ENCODE measurements around the gene RFPL3. TPM values are rescaled to one million over a fixed set of nuclear protein-coding genes. Genes with fewer than 3 reads are reported as not detected.

RFPL3 gene
- total RNA-seq, 1 donor from 2014 or later, result not detected

- no peaks in the 10 kb centered on the region for H3K27me3 ChIP-seq (ENCODE audit: control insufficient read depth in 3 of 3, insufficient read depth in 3 of 3, low read length in 3 of 3)
- H3K36me3 ChIP-seq (ENCODE audit: control insufficient read depth in 3 of 3, insufficient read depth in 3 of 3, low read length in 3 of 3), result peaks cover 29 to 76% (median 59%) of the 10 kb centered on the region in 3 donors
- no peak overlapping the region for H3K27ac ChIP-seq (ENCODE audit: low read depth, low read length)
- no peaks in the 10 kb centered on the region for H3K4me1 ChIP-seq (ENCODE audit: control insufficient read depth in 3 of 3, insufficient read depth in 3 of 3, low read length in 3 of 3)
- no peak overlapping the region for H3K9ac ChIP-seq (ENCODE audit: low read depth in 1 of 3, low read length in 3 of 3)
- H3K9me3 ChIP-seq (ENCODE audit: control insufficient read depth in 3 of 3, low read length in 3 of 3), result no peaks in the 10 kb centered on the region
- no peak overlapping the region for H3K4me3 ChIP-seq (ENCODE audit: low read length in 3 of 3)
These were observed 46.4 kb downstream of the RFPL3 start for GRCh38 chr22:32404021-32404420.

DNA sequence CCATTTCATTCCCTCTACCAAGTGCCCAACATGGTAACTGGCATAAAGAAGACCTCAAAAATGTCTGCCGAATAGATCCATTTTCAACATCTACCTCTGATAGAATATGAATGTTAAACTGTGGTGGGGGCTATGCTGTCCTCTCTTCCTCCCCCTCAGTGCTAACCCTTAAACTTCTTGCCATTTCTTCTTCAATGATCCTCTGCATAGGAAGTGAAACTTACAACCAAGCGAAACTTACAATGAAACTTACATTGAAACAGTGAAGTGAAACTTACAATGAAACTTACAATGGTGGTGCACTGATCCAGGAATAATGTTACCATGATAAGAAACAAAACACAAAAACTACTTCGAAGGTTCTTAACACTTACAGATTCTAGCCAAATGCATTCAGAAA lies 49.6 kb downstream of the RFPL3 start:
- no peak overlapping the region for H3K27ac ChIP-seq (ENCODE audit: low read depth, low read length)

DNA sequence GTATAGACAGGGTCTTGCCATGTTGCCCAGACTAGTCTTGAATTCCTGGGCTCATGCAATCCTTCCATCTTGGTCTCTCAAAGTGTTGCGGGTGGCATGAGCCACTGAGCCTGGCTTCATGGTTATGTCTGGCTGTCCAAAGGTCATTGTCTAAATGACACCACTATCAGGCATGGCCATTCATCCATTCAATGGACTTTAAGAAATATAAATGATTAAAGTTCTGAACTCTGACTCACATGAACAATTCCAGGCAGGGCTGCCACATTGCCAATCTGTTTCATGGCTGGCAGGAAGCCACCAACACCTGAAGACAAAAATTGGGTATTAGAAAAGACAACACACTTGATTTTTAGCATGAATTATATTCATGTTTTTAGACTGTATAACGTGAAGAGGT lies 50.3 kb downstream of the RFPL3 start:
- Histone ChIP-seq H3K4me3 (ENCODE audit: low read length in 3 of 3) (no peak overlapping the region), H3K9ac (ENCODE audit: low read depth in 1 of 3, low read length in 3 of 3) (no peak overlapping the region), H3K27me3 (ENCODE audit: control insufficient read depth in 3 of 3, insufficient read depth in 3 of 3, low read length in 3 of 3) (no peaks in the 10 kb centered on the region), H3K9me3 (ENCODE audit: control insufficient read depth in 3 of 3, low read length in 3 of 3) (no peaks in the 10 kb centered on the region), H3K27ac (ENCODE audit: low read depth, low read length) (no peak overlapping the region), H3K4me1 (ENCODE audit: control insufficient read depth in 3 of 3, insufficient read depth in 3 of 3, low read length in 3 of 3) (peaks cover 11 to 24% (median 19%) of the 10 kb centered on the region in 3 donors), H3K36me3 (ENCODE audit: control insufficient read depth in 3 of 3, insufficient read depth in 3 of 3, low read length in 3 of 3) (peaks cover 17 to 50% (median 39%) of the 10 kb centered on the region in 3 donors)

More for the DNA sequence above, 49.6 kb downstream of the RFPL3 start:
- Histone ChIP-seq H3K4me1 (ENCODE audit: control insufficient read depth in 3 of 3, insufficient read depth in 3 of 3, low read length in 3 of 3) (peaks cover 11 to 20% (median 17%) of the 10 kb centered on the region in 3 donors), H3K27me3 (ENCODE audit: control insufficient read depth in 3 of 3, insufficient read depth in 3 of 3, low read length in 3 of 3) (no peaks in the 10 kb centered on the region), H3K36me3 (ENCODE audit: control insufficient read depth in 3 of 3, insufficient read depth in 3 of 3, low read length in 3 of 3) (peaks cover 19 to 50% (median 39%) of the 10 kb centered on the region in 3 donors), H3K9ac (ENCODE audit: low read depth in 1 of 3, low read length in 3 of 3) (no peak overlapping the region), H3K9me3 (ENCODE audit: control insufficient read depth in 3 of 3, low read length in 3 of 3) (no peaks in the 10 kb centered on the region), H3K4me3 (ENCODE audit: low read length in 3 of 3) (no peak overlapping the region)

DNA sequence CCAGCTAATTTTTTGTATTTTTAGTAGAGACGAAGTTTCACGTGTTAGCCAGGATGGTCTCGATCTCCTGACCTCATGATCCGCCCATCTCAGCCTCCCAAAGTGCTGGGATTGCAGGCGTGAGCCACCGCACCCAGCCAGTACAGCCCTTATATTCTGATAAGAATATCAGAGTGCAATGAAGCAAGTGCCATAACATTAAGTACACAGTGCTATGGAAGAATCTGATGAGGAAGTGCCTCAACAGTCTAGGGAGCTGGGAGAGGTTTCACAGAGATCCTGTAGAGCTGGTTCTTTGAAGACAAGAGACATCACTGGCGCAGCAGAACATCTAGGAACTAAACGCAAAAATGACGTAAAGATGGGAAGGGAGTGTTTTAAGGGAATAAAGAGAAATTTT lies 52.3 kb downstream of the RFPL3 start:
- Histone ChIP-seq H3K4me3 (ENCODE audit: low read length in 3 of 3) (peak overlapping the region in 1 of 3 donors; percentile 94), H3K27me3 (ENCODE audit: control insufficient read depth in 3 of 3, insufficient read depth in 3 of 3, low read length in 3 of 3) (no peaks in the 10 kb centered on the region), H3K36me3 (ENCODE audit: control insufficient read depth in 3 of 3, insufficient read depth in 3 of 3, low read length in 3 of 3) (peaks cover 11 to 39% (median 39%) of the 10 kb centered on the region in 3 donors), H3K9ac (ENCODE audit: low read depth in 1 of 3, low read length in 3 of 3) (peak overlapping the region in 1 of 3 donors; percentile 94), H3K9me3 (ENCODE audit: control insufficient read depth in 3 of 3, low read length in 3 of 3) (no peaks in the 10 kb centered on the region), H3K4me1 (ENCODE audit: control insufficient read depth in 3 of 3, insufficient read depth in 3 of 3, low read length in 3 of 3) (peaks cover 11 to 24% (median 19%) of the 10 kb centered on the region in 3 donors), H3K27ac (ENCODE audit: low read depth, low read length) (no peak overlapping the region)

DNA sequence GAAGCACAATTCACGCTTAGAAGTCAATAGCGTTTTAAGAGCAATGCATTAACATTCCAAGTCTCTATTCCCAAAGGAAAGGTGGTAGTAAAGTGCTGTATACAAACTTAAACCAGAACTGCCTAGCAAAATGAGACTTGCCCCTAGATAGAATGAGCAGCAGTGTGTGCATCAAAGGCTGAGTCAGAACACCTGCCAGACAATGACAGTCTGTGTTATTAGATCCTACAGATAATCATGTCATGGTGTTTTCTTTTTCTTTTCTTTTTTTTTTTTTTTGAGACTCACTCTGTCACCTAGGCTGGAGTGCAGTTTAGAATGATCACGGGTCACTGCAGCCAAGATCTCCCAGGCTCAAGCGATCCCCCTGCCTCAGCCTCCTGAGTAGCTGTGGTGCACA lies 52.8 kb downstream of the RFPL3 start:
- Histone ChIP-seq H3K36me3 (ENCODE audit: control insufficient read depth in 3 of 3, insufficient read depth in 3 of 3, low read length in 3 of 3) (peaks cover 11 to 35% (median 34%) of the 10 kb centered on the region in 3 donors), H3K4me3 (ENCODE audit: low read length in 3 of 3) (peak overlapping the region in 2 of 3 donors; percentile 94 to 98), H3K9me3 (ENCODE audit: control insufficient read depth in 3 of 3, low read length in 3 of 3) (no peaks in the 10 kb centered on the region), H3K27ac (ENCODE audit: low read depth, low read length) (no peak overlapping the region), H3K4me1 (ENCODE audit: control insufficient read depth in 3 of 3, insufficient read depth in 3 of 3, low read length in 3 of 3) (peaks cover 11 to 24% (median 19%) of the 10 kb centered on the region in 3 donors), H3K27me3 (ENCODE audit: control insufficient read depth in 3 of 3, insufficient read depth in 3 of 3, low read length in 3 of 3) (no peaks in the 10 kb centered on the region), H3K9ac (ENCODE audit: low read depth in 1 of 3, low read length in 3 of 3) (peak overlapping the region; percentile 86 to 94 (median 93))

Small RNA genes within 50 kb of the gene (small RNA-seq; reads per million reads assigned to genes)
- gene AL021937.2 (not detected), gene IGLVIVOR22-2 (not detected), gene RF02171 (not detected), gene RF02172 (not detected)

Other genes starting within 250 kb of the RFPL3 start
- not detected for gene C22orf42, start 198.6 kb upstream of the RFPL3 start, total RNA-seq
- gene RFPL2, start 152.8 kb upstream of the RFPL3 start, total RNA-seq, result not detected
- 1.0 TPM for gene SLC5A4, start 102.5 kb upstream of the RFPL3 start, total RNA-seq
- 91.3 TPM for gene RTCB, start 54.4 kb downstream of the RFPL3 start, total RNA-seq
- not detected for gene BPIFC, start 106.6 kb downstream of the RFPL3 start, total RNA-seq
- 60.5 TPM for gene FBXO7, start 116.9 kb downstream of the RFPL3 start, total RNA-seq

Measured in skeletal muscle tissue (tissue), 5 donors.